ENCODE data around the gene LRRC72. TPM values are rescaled to one million over a fixed set of nuclear protein-coding genes. Genes with fewer than 3 reads are reported as not detected.

LRRC72 gene
- total and polyA plus RNA-seq, 9 of the 15 experiments (the other 6 are each of a cell fraction or from before 2014, with no cell fraction given): 0.10 TPM; not detected in 8

DNA sequence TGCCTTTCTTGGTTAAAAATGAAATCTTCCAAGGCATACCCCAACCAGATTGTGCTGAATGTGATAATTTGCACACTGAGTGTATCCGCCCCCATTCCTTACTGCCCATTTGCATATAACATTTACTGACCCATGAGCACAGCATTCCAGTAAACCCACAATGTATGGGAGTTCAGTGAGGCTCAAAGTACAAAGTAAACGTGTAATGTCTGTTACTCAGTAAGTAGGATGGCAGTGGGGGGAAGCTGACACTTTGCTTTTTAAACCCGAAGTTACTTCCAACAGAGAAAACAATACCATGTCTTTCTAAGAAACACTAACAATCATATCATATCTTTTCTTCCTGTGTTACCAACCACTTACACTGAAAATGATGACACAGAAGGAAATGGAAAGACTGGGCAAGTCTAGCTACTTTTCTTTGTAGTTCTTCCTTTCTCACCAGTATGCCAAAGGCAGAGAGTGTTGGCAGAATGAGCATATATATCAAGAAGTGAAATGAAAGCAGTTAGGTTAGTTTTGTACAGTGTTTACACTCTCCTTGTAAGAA, 34.0 kb upstream of the LRRC72 start (continued):
- TF ChIP-seq, protein P1, sequence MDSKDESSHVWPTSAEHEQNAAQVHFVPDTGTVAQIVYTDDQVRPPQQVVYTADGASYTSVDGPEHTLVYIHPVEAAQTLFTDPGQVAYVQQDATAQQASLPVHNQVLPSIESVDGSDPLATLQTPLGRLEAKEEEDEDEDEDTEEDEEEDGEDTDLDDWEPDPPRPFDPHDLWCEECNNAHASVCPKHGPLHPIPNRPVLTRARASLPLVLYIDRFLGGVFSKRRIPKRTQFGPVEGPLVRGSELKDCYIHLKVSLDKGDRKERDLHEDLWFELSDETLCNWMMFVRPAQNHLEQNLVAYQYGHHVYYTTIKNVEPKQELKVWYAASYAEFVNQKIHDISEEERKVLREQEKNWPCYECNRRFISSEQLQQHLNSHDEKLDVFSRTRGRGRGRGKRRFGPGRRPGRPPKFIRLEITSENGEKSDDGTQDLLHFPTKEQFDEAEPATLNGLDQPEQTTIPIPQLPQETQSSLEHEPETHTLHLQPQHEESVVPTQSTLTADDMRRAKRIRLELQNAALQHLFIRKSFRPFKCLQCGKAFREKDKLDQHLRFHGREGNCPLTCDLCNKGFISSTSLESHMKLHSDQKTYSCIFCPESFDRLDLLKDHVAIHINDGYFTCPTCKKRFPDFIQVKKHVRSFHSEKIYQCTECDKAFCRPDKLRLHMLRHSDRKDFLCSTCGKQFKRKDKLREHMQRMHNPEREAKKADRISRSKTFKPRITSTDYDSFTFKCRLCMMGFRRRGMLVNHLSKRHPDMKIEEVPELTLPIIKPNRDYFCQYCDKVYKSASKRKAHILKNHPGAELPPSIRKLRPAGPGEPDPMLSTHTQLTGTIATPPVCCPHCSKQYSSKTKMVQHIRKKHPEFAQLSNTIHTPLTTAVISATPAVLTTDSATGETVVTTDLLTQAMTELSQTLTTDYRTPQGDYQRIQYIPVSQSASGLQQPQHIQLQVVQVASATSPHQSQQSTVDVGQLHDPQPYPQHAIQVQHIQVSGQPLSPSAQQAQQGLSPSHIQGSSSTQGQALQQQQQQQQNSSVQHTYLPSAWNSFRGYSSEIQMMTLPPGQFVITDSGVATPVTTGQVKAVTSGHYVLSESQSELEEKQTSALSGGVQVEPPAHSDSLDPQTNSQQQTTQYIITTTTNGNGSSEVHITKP (IDR thresholded peaks at IDR 0.05; ENCODE audit: partially characterized antibody): no peak
- no peak for TF ChIP-seq SMAD2 (IDR thresholded peaks at IDR 0.05; ENCODE audit: low read depth, low read length)
- TF ChIP-seq HNRNPUL1 (IDR thresholded peaks at IDR 0.05; ENCODE audit: low read length): no peak
- no peak for TF ChIP-seq TFE3 (CRISPR knock-in tag; IDR thresholded peaks at IDR 0.05)
- peak; percentile 25; the same call in 1 of the 2 replicates for TF ChIP-seq CTBP1 (IDR thresholded peaks at IDR 0.05; ENCODE audit: borderline replicate concordance)
- TF ChIP-seq MAFG (tag; conservative IDR thresholded peaks at IDR 0.05): peak; percentile 53
- no peak for TF ChIP-seq STAG1 (CRISPR knock-in tag; IDR thresholded peaks at IDR 0.05; ENCODE audit: borderline replicate concordance)
- no peak for TF ChIP-seq NFIX (CRISPR knock-in tag; IDR thresholded peaks at IDR 0.05; ENCODE audit: low read depth)
- no peak for TF ChIP-seq ZNF75A (CRISPR knock-in tag; IDR thresholded peaks at IDR 0.05)
- TF ChIP-seq, protein P2, sequence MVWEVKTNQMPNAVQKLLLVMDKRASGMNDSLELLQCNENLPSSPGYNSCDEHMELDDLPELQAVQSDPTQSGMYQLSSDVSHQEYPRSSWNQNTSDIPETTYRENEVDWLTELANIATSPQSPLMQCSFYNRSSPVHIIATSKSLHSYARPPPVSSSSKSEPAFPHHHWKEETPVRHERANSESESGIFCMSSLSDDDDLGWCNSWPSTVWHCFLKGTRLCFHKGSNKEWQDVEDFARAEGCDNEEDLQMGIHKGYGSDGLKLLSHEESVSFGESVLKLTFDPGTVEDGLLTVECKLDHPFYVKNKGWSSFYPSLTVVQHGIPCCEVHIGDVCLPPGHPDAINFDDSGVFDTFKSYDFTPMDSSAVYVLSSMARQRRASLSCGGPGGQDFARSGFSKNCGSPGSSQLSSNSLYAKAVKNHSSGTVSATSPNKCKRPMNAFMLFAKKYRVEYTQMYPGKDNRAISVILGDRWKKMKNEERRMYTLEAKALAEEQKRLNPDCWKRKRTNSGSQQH (CRISPR knock-in tag; IDR thresholded peaks at IDR 0.05): no peak
- no peak for TF ChIP-seq FOXP4 (CRISPR knock-in tag; IDR thresholded peaks at IDR 0.05; ENCODE audit: borderline replicate concordance)
- no peak for TF ChIP-seq PCBP2 (IDR thresholded peaks at IDR 0.05; ENCODE audit: low read depth, low read length, poor library complexity, severe bottlenecking)
- TF ChIP-seq TAF9B (IDR thresholded peaks at IDR 0.05; ENCODE audit: partially characterized antibody): peak; percentile 19
- TF ChIP-seq RNF2 (IDR thresholded peaks at IDR 0.05): peak; percentile 80; the same call in 1 of the 2 replicates
- TF ChIP-seq ZNF76 (CRISPR knock-in tag; IDR thresholded peaks at IDR 0.05; ENCODE audit: borderline replicate concordance): no peak
- TF ChIP-seq ARID3B (CRISPR knock-in tag; IDR thresholded peaks at IDR 0.05; ENCODE audit: borderline replicate concordance): no peak
- TF ChIP-seq FOXP1 (CRISPR knock-in tag; IDR thresholded peaks at IDR 0.05): no peak
- no peak for TF ChIP-seq ZNF764 (CRISPR knock-in tag; IDR thresholded peaks at IDR 0.05; ENCODE audit: low read depth)
